ENCODE results near the gene COMMD3.

The COMMD3 gene

DNA sequence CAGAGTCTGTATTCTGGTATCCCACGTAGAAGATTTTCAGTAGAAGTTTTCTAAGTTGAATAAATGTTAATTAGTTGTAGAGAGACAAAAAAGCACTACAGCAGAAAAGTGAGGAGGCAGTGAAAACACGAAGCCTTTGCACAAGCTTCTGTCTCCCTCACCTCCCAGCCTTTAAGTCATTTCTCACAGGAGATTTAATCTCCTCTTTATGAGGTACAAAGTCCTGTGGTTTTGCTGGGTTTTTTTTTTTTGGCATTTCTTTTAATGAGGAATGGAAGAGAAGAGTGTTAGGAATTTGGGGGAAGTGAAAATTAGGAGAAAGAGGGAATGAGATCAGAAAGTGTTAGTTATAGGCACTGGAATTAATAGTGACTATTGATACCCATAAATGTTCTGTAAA, 50.6 kb downstream of the COMMD3 start:
- no peak for DNase-seq (ENCODE audit: low spot score)

DNA sequence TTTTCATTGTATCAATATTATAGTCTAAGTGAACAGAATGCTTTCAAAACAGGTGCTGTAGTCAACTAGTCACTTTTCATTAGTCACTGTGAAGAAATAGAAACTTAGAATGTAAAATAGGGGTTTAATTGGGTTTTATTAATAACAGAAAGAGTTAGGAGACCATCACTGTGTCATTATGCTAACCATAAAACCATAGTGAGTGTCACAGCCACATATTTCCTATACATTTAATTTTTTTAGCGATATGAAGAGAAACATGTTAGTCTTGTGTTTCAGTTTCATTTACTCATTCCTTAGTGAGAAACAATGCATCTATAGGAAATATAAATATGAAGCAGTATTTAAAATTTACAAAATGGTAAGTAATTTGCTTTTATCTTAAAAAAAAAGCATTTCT, 51.3 kb downstream of the COMMD3 start:
- DNase-seq (ENCODE audit: low spot score): no peak

GRCh38 chr10:22368402-22368801, 52.2 kb downstream of the COMMD3 start:
- DNase-seq (ENCODE audit: low spot score): no peak

DNA sequence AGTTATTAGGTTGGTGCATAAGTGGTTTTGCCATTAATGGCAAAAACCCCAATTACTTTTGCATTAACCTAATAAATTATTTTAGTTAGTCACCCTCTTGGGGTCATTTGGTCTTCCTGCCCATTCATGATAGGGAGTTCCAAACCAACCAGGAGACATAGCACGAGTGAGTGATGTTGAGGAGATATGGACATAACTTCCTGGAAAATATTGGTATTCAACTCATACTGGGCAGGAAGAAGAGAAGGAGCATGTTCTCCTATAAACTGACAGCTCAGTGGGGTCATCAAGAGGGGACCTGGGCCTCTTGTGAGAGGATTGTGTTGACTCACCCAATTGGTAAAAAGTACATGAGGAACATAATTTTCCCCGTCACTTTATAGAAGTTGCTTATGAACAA, 52.8 kb downstream of the COMMD3 start:
- DNase-seq (ENCODE audit: low spot score): no peak

DNA sequence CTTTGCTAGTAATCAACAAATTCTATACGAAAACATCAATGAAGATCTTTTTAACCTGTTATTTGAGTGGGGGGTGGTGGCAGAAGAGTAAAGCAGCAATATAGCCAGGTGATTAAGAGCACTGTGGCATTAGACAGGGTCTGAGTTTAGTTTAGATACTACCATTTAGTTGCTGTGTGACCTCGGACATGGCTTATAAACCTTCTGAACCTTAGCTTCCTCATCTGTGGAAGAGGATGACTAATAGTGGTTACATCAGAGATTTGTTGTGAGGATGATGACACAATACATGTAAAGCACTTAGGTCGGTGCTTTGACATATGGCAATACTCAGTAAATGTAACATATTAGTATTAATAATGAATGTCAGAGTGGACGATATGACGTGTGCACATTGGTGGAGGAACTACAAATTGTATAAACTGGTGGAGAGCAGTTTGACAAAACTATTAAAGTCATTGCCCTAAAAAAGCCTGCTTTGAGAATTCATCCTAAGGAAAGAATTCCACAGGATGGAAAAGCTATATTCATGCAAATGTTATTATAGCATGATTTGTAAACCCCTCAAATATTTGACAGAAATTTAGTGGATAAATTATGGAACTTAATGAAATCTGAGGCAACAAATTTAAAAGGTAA, 53.4 kb downstream of the COMMD3 start:
- DNase-seq (ENCODE audit: low spot score): peak; percentile 19
